A204.1 (cell line): ENCODE data around the gene PRR20G.

Source experiments
- FAIRE-seq: peaks from 2 replicates; lab custom pipeline; 2012; peaks lifted over from hg19 to GRCh38; lab: Jason Lieb, UNC

Gene PRR20G

GRCh38 chr3:127262533-127262932, 25.3 kb downstream of the PRR20G start:
- FAIRE-seq = no peak

- FAIRE-seq = no peak
Observed at GRCh38 chr3:127261925-127262324, 25.9 kb downstream of the PRR20G start.

- FAIRE-seq = no peak
Observed at GRCh38 chr3:127260826-127261555, 26.9 kb downstream of the PRR20G start.

- FAIRE-seq = no peak
Observed at GRCh38 chr3:127260416-127260815, 27.4 kb downstream of the PRR20G start.

GRCh38 chr3:127259882-127260281, 28.0 kb downstream of the PRR20G start:
- FAIRE-seq = no peak

GRCh38 chr3:127258733-127259132, 29.1 kb downstream of the PRR20G start:
- no peak for FAIRE-seq

GRCh38 chr3:127257351-127257750, 30.5 kb downstream of the PRR20G start:
- no peak for FAIRE-seq

GRCh38 chr3:127256733-127257271, 31.0 kb downstream of the PRR20G start:
- FAIRE-seq = no peak

GRCh38 chr3:127256138-127256537, 31.7 kb downstream of the PRR20G start:
- FAIRE-seq = no peak

- no peak for FAIRE-seq
Observed at GRCh38 chr3:127255516-127255915, 32.3 kb downstream of the PRR20G start.

- no peak for FAIRE-seq
Observed at GRCh38 chr3:127254730-127255129, 33.1 kb downstream of the PRR20G start.

GRCh38 chr3:127254033-127254644, 33.7 kb downstream of the PRR20G start:
- FAIRE-seq = no peak

GRCh38 chr3:127253491-127253890, 34.4 kb downstream of the PRR20G start:
- no peak for FAIRE-seq

- FAIRE-seq = no peak
Observed at GRCh38 chr3:127252446-127252845, 35.4 kb downstream of the PRR20G start.

- no peak for FAIRE-seq
Observed at GRCh38 chr3:127250032-127250431, 37.8 kb downstream of the PRR20G start.

- no peak for FAIRE-seq
Observed at GRCh38 chr3:127247292-127247691, 40.6 kb downstream of the PRR20G start.

- no peak for FAIRE-seq
Observed at GRCh38 chr3:127238602-127239001, 49.2 kb downstream of the PRR20G start.

GRCh38 chr3:127237835-127238234, 50.0 kb downstream of the PRR20G start:
- FAIRE-seq = no peak

- no peak for FAIRE-seq
Observed at GRCh38 chr3:127235706-127236105, 52.1 kb downstream of the PRR20G start.

GRCh38 chr3:127234778-127235177, 53.1 kb downstream of the PRR20G start:
- FAIRE-seq = no peak
